ENCODE data around the gene USF1. TPM values are rescaled to one million over a fixed set of nuclear protein-coding genes. Genes with fewer than 3 reads are reported as not detected.
A peak's percentile ranks its signal among the peaks of the same experiment; 100 is the strongest.

Gene USF1
- total RNA-seq, 1 experiment from 2014 or later: 59.2 TPM

- no peaks in the 10 kb centered on the region for H3K27me3 Mint-ChIP-seq (ENCODE audit: low read depth)
- H3K27ac Mint-ChIP-seq: peak overlapping the region in 1 of 3 experiments; percentile 39; a peak in 1 of 7 replicates
- Histone ChIP-seq H3K9me3 (ENCODE audit: control insufficient read depth, low read depth, low read length) (no peaks in the 10 kb centered on the region), H3K56ac (ENCODE audit: insufficient read length, low read depth, low read length) (no peak overlapping the region), H3K79me1 (ENCODE audit: insufficient read depth, low read depth, low read length, poor library complexity, severe bottlenecking) (no peaks in the 10 kb centered on the region), H3K23me2 (ENCODE audit: insufficient read length, low read depth, low read length, poor library complexity, severe bottlenecking) (no peaks in the 10 kb centered on the region), H3K14ac (ENCODE audit: insufficient read depth, low read length) (no peak overlapping the region), H4K8ac (replicated peaks; ENCODE audit: insufficient read length, low read depth, low read length) (no peak overlapping the region), H2AK5ac (ENCODE audit: insufficient read length, low read length) (no peak overlapping the region), H2BK20ac (ENCODE audit: low read depth, low read length, poor library complexity, severe bottlenecking) (no peak overlapping the region), H2BK15ac (ENCODE audit: low read depth, low read length) (no peak overlapping the region), H2BK120ac (ENCODE audit: low read depth, low read length, poor library complexity, severe bottlenecking) (no peak overlapping the region), H3K27ac (ENCODE audit: insufficient read length, low read depth, low read length) (no peak overlapping the region), H4K91ac (ENCODE audit: insufficient read length, low read depth, low read length) (no peak overlapping the region), H3K9ac (ENCODE audit: extremely low read depth, insufficient read length, low read length) (no peak overlapping the region), H3T11ph (ENCODE audit: low read length) (no peak overlapping the region), H3K18ac (ENCODE audit: insufficient read length, low read depth, low read length) (no peak overlapping the region), H3K4me1 (ENCODE audit: insufficient read depth, low read length) (no peaks in the 10 kb centered on the region), H4K20me1 (ENCODE audit: control insufficient read depth, insufficient read depth, insufficient read length) (peaks cover 3% of the 10 kb centered on the region), H3K27me3 (ENCODE audit: insufficient read depth, low read length) (no peaks in the 10 kb centered on the region), H3K79me2 (ENCODE audit: insufficient read depth, low read length) (peaks cover 3% of the 10 kb centered on the region; the same call in 1 of the 2 replicates), H3K23ac (ENCODE audit: insufficient read length, low read depth, low read length) (no peak overlapping the region), H2AFZ (ENCODE audit: low read length) (no peak overlapping the region), H2BK12ac (ENCODE audit: insufficient read length, low read depth, low read length) (no peak overlapping the region), H3K4ac (ENCODE audit: low read depth, low read length) (no peak overlapping the region), H3K4me2 (ENCODE audit: insufficient read depth, insufficient read length, low read length) (no peak overlapping the region), H2BK5ac (ENCODE audit: insufficient read length, low read length) (no peak overlapping the region), H4K5ac (ENCODE audit: insufficient read length, low read depth, low read length) (no peak overlapping the region)
- peaks cover 29 to 62% (median 60%) of the 10 kb centered on the region in 3 experiments; a peak in 6 of 7 replicates for H3K36me3 Mint-ChIP-seq (ENCODE audit: insufficient read depth in 1 of 3, low read depth in 3 of 3)
- H3K4me1 Mint-ChIP-seq: peaks cover 3% of the 10 kb centered on the region in 2 experiments; a peak in 1 of 4 replicates
- DNase-seq: no peak
- H3K9me3 Mint-ChIP-seq: no peaks in the 10 kb centered on the region
- no peak for TF ChIP-seq CTCF (conservative IDR thresholded peaks at IDR 0.05)
- peak overlapping the region in 1 of 2 experiments; percentile 7; a peak in 1 of 5 replicates for H3K4me3 Mint-ChIP-seq
- WGBS (ENCODE audit: extremely low coverage, insufficient read length, low lambda C conversion rate): no CpG with 5 or more reads among the region's 11 CpGs
Observed at GRCh38 chr1:161000736-161001480, 44.9 kb downstream of the USF1 start.
